K562 (cell line): ENCODE measurements around the gene PUM1. TPM values are rescaled to one million over a fixed set of nuclear protein-coding genes. Genes with fewer than 3 reads are reported as not detected.
A peak's percentile ranks its signal among the peaks of the same experiment; 100 is the strongest.

Experiments used
- ATAC-seq: fragments of 200-7000 bp; cut with Tn5 transposase; 3 replicates; pipeline ENCODE4 v1.9.1; 2020; ENCODE audit warnings: moderate library complexity
- BruUV-seq: library from RNA; stranded (reverse); fragments of 400-500 nt; replicated peaks from 2 replicates; lab custom pipeline; 2021; lab: Mats Ljungman, UMichigan
- CTCF ChIA-PET: fragments of 300-600 bp; formaldehyde crosslinking; extraction: SDS; loops from one replicate; lab custom pipeline; 2021; ENCODE audit warnings: low intra/inter-chr PET ratio; lab: Yijun Ruan, JAX
- POLR2A ChIA-PET: fragments of 300-600, 350-650 bp; sonication (Branson Sonifier 250); formaldehyde crosslinking; extraction: SDS; loops from one replicate; lab custom pipeline; 2021; ENCODE audit warnings: antibody characterized with exemption, inconsistent platforms; lab: Yijun Ruan, JAX
- DNase-seq, 4 experiments: peaks; one replicate each; pipeline versions ENCODE4 v3.0.0 to v3.0.0-alpha.2; 2011 to 2018; ENCODE audit warnings: low spot score in 3 of 4, mixed read lengths in 3 of 4; ENCODE audit errors: extremely low read depth in 1 of 4
- FAIRE-seq: peaks from 2 replicates; lab custom pipeline; 2011; peaks lifted over from hg19 to GRCh38; lab: Jason Lieb, UNC
- H2AFZ ChIP-seq: 2 replicates; pipeline ENCODE4 v1.6.0; 2011; ENCODE audit warnings: low read depth, low read length, control low read depth, inconsistent platforms
- H3K27ac ChIP-seq: fragments of 200-600 bp; 3 replicates; pipeline ENCODE4 v1.8.0; 2011; ENCODE audit warnings: low read depth, mild to moderate bottlenecking, control low read depth, inconsistent platforms, low read length, moderate library complexity, mixed read lengths; ENCODE audit errors: extremely low read depth
- H3K27me3 ChIP-seq, 2 experiments: fragments of 300-600 bp in 1 of 2; 2 replicates in 1 of 2; 3 replicates in 1 of 2; pipeline versions ENCODE4 v1.6.0 to v1.8.0; 2011; ENCODE audit warnings: inconsistent platforms in 2 of 2, low read length in 2 of 2, mild to moderate bottlenecking in 1 of 2, mixed read lengths in 1 of 2, moderate library complexity in 1 of 2; ENCODE audit not compliant: control insufficient read depth in 2 of 2, insufficient read depth in 2 of 2
- H3K36me3 ChIP-seq: fragments of 300-600 bp; 3 replicates; pipeline ENCODE4 v1.8.0; 2011; ENCODE audit warnings: mild to moderate bottlenecking, low read length, inconsistent platforms; ENCODE audit not compliant: control insufficient read depth, insufficient read depth
- H3K4me1 ChIP-seq, 2 experiments: fragments of 200-600 bp in 1 of 2; replicated peaks in 1 of 2; 2 replicates in 1 of 2; 3 replicates in 1 of 2; pipeline versions ENCODE4 v1.5.1 to v1.8.0; 2011; ENCODE audit warnings: inconsistent platforms in 2 of 2, low read length in 2 of 2, mild to moderate bottlenecking in 1 of 2, mixed read lengths in 1 of 2, moderate library complexity in 1 of 2; ENCODE audit not compliant: control insufficient read depth in 2 of 2, insufficient read depth in 2 of 2
- H3K4me2 ChIP-seq: 2 replicates; pipeline ENCODE4 v1.6.1; 2011; ENCODE audit warnings: low read length, control low read depth, inconsistent platforms, mixed read lengths; ENCODE audit not compliant: insufficient read depth
- H3K4me3 ChIP-seq: fragments of 200-600 bp; sonication (generic), shearing (Covaris generic); 2 replicates; pipeline ENCODE4 v1.5.1; 2016; ENCODE audit warnings: control low read depth, inconsistent platforms
- H3K79me2 ChIP-seq: fragments of 200-600 bp; 3 replicates; pipeline ENCODE4 v1.8.0; 2011; ENCODE audit warnings: low read length, inconsistent platforms; ENCODE audit not compliant: control insufficient read depth, insufficient read depth
- H3K9ac ChIP-seq, 2 experiments: 2 replicates each; pipeline versions ENCODE4 v1.6.0 to v1.6.1; 2011; ENCODE audit warnings: low read depth in 2 of 2, low read length in 2 of 2, control low read depth in 1 of 2, inconsistent platforms in 1 of 2, mild to moderate bottlenecking in 1 of 2, mixed read lengths in 1 of 2; ENCODE audit not compliant: insufficient read depth in 1 of 2
- H3K9me1 ChIP-seq: one replicate; pipeline ENCODE4 v1.6.0; 2011; ENCODE audit warnings: inconsistent platforms, mild to moderate bottlenecking, low read length, moderate library complexity; ENCODE audit not compliant: control insufficient read depth, insufficient read depth
- H3K9me3 ChIP-seq: replicated peaks from 2 replicates; pipeline ENCODE4 v1.5.1; 2011; ENCODE audit warnings: low read depth, low read length, inconsistent platforms; ENCODE audit not compliant: control insufficient read depth, insufficient read depth
- H4K20me1 ChIP-seq: replicated peaks from 2 replicates; pipeline ENCODE4 v1.6.1; 2011; ENCODE audit warnings: low read length, inconsistent platforms, mixed read lengths; ENCODE audit not compliant: control insufficient read depth, insufficient read depth
- BHLHE40 ChIP-seq: IDR thresholded peaks from 2 replicates; pipeline ENCODE4 v1.6.1; 2011; ENCODE audit warnings: low read length, improper control_type of control experiment
- DACH1 ChIP-seq: fragments of 450-650 bp; IDR thresholded peaks from 2 replicates; pipeline ENCODE4 v1.6.1; 2018; ENCODE audit not compliant: partially characterized antibody
- ELK3 ChIP-seq: fragments of 450-650 bp; formaldehyde crosslinking; IDR thresholded peaks from 2 replicates; pipeline ENCODE4 v1.4.0; 2020; ENCODE audit warnings: mild to moderate bottlenecking
- FOXA3 ChIP-seq, 2 experiments: fragments of 450-650 bp in 1 of 2; sonication (generic) in 1 of 2; formaldehyde crosslinking; IDR thresholded peaks in 1 of 2; conservative IDR thresholded peaks in 1 of 2; 2 replicates each; pipeline versions ENCODE4 v1.4.0 to v1.8.0; 2020 to 2022; ENCODE audit warnings: mild to moderate bottlenecking in 2 of 2, missing genetic modification reagents in 1 of 2
- HDAC2 ChIP-seq: fragments of 450-650 bp; IDR thresholded peaks from 2 replicates; pipeline ENCODE4 v1.6.1; 2016; ENCODE audit warnings: mild to moderate bottlenecking
- HDAC8 ChIP-seq: fragments of 450-650 bp; IDR thresholded peaks from 2 replicates; pipeline ENCODE4 v1.6.1; 2016; ENCODE audit warnings: mild to moderate bottlenecking, missing genetic modification characterization, moderate library complexity, missing compliant biosample characterization
- NBN ChIP-seq: fragments of 450-650 bp; IDR thresholded peaks from 2 replicates; pipeline ENCODE4 v1.6.1; 2016; ENCODE audit warnings: low read depth, mild to moderate bottlenecking
- PHB2 ChIP-seq: fragments of 450-650 bp; IDR thresholded peaks from 2 replicates; pipeline ENCODE4 v1.6.1; 2017; ENCODE audit warnings: low read depth
- POLR3A ChIP-seq: IDR thresholded peaks from 2 replicates; pipeline ENCODE4 v1.6.1; 2011; ENCODE audit warnings: borderline replicate concordance, mild to moderate bottlenecking, moderate library complexity; ENCODE audit not compliant: insufficient read length, insufficient read depth; ENCODE audit errors: extremely low read depth
- RBFOX2 ChIP-seq: fragments of 200-400 bp; formaldehyde crosslinking; IDR thresholded peaks from 2 replicates; pipeline ENCODE4 v1.6.1; 2017; ENCODE audit warnings: low read depth, mild to moderate bottlenecking, low read length, moderate library complexity
- SMARCC2 ChIP-seq: fragments of 450-650 bp; IDR thresholded peaks from 2 replicates; pipeline ENCODE4 v1.6.1; 2017; ENCODE audit warnings: antibody characterized with exemption, moderate library complexity, mild to moderate bottlenecking, low read depth
- ZNF431 ChIP-seq: sonication (generic); formaldehyde crosslinking; IDR thresholded peaks from 2 replicates; pipeline ENCODE4 v1.8.0; 2022; ENCODE audit warnings: mild to moderate bottlenecking, missing genetic modification reagents
- ZNF77 ChIP-seq: fragments of 250-450 bp; sonication (Bioruptor Pico); IDR thresholded peaks from 2 replicates; pipeline ENCODE4 v1.5.0; 2020
- ZNF79 ChIP-seq: fragments of 250-450 bp; sonication (Bioruptor Pico); IDR thresholded peaks from 2 replicates; pipeline ENCODE4 v1.4.0; 2020; ENCODE audit warnings: low read depth, mild to moderate bottlenecking, moderate library complexity
- in situ Hi-C: fragments of 300-500 bp; cut with MboI; formaldehyde crosslinking; loops from 4 replicates; pipeline ENCODE4 v1.15.0; 2018; ENCODE audit warnings: inconsistent platforms, mixed read lengths
- intact Hi-C: fragments of 100-400 bp; cut with micrococcal nuclease; formaldehyde crosslinking; loops from 2 replicates; pipeline ENCODE4 v1.14.2; 2022
- polyA plus RNA-seq, 8 experiments: library from polyadenylated mRNA; depleted of rRNA in 4 of 8; stranded (reverse) in 5 of 8; unstranded in 3 of 8; fragments of >200 nt; fragmentation: Nextera tagmentation in 2 of 8; fragmentation: Illumina TruSeq in 1 of 8; extraction: Ambion mirVana in 2 of 8; extraction: Trizol in 1 of 8; gene quantifications; 2 replicates each; pipeline versions ENCODE4 v1.2.1 to v1.2.3, GENCODE V29; 2011 to 2014; ENCODE audit warnings: inconsistent platforms in 1 of 8, missing spikeins in 1 of 8
- total RNA-seq, 7 experiments: library from RNA; depleted of rRNA in 6 of 7; stranded (reverse); fragments of >200 nt in 6 of 7; fragmentation: Illumina TruSeq in 2 of 7; extraction: Trizol in 2 of 7; gene quantifications; 2 replicates each; pipeline versions ENCODE4 v1.2.1 to v1.2.3, GENCODE V29; 2011 to 2021; ENCODE audit warnings: low replicate concordance in 1 of 7
- TF ChIP-seq, protein P1 (sequence below): fragments of 450-650 bp; conservative IDR thresholded peaks from 2 replicates; pipeline ENCODE4 v1.6.1; 2016; ENCODE audit warnings: missing genetic modification characterization, low read depth, mild to moderate bottlenecking, missing compliant biosample characterization, moderate library complexity

The PUM1 gene
- total and polyA plus RNA-seq, 9 of the 15 experiments (the other 6 are each of a cell fraction or from before 2014, with no cell fraction given), result 37.7 to 104 (median 55.7) TPM

DNA sequence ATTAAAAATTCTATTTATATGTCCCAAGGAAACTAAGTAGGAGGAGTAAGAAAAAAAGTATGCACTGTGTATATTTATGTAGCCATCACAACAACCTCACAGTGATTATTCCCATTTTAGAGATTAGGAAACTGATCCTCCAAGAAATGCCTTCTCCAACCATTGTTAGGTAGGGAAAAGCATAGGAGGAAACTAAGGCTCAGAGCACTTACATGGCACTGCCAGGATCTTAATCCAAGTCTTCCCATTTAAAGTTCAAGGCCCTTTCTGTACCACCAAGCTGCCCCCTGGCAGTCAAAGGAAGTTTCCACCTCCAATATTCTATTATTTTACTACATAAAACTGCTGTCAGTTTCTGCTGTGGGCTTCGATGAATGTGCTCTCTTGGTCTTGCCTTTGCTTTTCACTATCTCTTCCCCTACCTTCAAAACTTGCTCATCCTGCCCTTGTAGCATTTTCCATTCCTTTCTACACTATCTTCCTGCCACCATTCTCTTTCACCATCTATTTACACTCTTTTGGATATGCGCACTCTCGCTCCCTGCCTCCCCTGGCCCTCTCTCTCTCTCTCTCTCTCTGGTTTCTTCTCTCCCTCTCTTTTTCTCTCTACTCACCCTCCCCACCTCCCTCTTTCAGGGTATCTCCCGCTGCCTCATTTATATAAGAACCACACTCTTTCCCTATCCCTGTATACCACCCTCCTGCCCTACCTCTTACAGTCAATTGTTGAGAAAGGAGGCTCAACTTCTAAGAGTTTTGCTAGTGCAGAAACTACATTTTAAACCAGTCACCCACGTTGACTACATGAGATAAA lies 34.0 kb downstream of the PUM1 start (continued):
- no peak for TF ChIP-seq FOXA3 (CRISPR knock-in tag; conservative IDR thresholded peaks at IDR 0.05 in 1 of 2, IDR thresholded peaks at IDR 0.05 in 1 of 2)
- TF ChIP-seq ZNF77 (CRISPR knock-in tag), result no peak
- no peak for TF ChIP-seq HDAC8
- TF ChIP-seq, all 486 proteins: peak for 15

DNA sequence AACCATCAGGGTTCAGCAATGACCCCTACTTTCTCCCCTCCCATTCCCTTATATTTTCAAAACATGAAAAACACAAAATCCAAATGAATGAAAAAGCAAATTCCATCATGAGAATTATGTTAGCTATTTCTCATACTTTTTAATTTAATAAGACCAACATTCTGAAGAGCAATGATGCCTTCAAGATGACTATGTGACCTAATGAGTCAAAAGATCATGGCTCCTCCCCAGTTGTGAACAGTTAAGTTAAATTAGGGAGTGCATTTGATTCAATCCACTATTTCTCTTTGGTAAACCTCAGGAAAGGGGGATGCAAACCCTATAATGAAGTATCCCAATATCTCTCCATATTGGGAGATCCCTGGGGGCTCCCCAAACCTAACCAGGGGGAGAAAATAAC lies 36.5 kb downstream of the PUM1 start:
- intact Hi-C loops (loop anchor here (2.0 kb wide), 1 partner anchor 36 kb away; the partner anchor contains the start of gene PUM1), in situ Hi-C loops (no loop called here)
- peaks cover 43% of the 10 kb centered on the region for H4K20me1 ChIP-seq
- no peak overlapping the region for H3K4me2 ChIP-seq
- ChIA-PET POLR2A (interaction anchor here (0.9 to 1.8 kb wide), 3 partner anchors 8 to 13 kb away, joined by 3 to 9 read pairs (median 3); no protein-coding TSS in a partner anchor), CTCF (no interaction called here)
- H3K27ac ChIP-seq, result peak overlapping the region; percentile 49; the same call in 1 of the 3 replicates
- no TSS peak for BruUV-seq
- peaks cover 56% of the 10 kb centered on the region for H3K36me3 ChIP-seq
- peaks cover 12 to 33% of the 10 kb centered on the region in 2 experiments for H3K4me1 ChIP-seq
- H3K4me3 ChIP-seq, result no peak overlapping the region
- peaks cover 2% of the 10 kb centered on the region for H3K9me1 ChIP-seq
- no peak overlapping the region for H2AFZ ChIP-seq
- no peak for ATAC-seq
- no peaks in the 10 kb centered on the region for H3K9me3 ChIP-seq
- H3K79me2 ChIP-seq, result peaks cover 99% of the 10 kb centered on the region
- no peak for FAIRE-seq
- no peak for DNase-seq
- H3K9ac ChIP-seq, result no peak overlapping the region; a peak in 1 of 4 replicates
- TF ChIP-seq POLR3A (no peak), ZNF431 (CRISPR knock-in tag) (no peak), HDAC2 (no peak), ZNF79 (no peak), DACH1 (no peak), ELK3 (CRISPR knock-in tag) (no peak), NBN (no peak), RBFOX2 (no peak), BHLHE40 (no peak), PHB2 (no peak), SMARCC2 (no peak)
- TF ChIP-seq, protein P1, sequence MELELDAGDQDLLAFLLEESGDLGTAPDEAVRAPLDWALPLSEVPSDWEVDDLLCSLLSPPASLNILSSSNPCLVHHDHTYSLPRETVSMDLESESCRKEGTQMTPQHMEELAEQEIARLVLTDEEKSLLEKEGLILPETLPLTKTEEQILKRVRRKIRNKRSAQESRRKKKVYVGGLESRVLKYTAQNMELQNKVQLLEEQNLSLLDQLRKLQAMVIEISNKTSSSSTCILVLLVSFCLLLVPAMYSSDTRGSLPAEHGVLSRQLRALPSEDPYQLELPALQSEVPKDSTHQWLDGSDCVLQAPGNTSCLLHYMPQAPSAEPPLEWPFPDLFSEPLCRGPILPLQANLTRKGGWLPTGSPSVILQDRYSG (tag), result no peak
- H3K27me3 ChIP-seq, result no peaks in the 10 kb centered on the region
